Measurements from ENCODE around the gene BZW2.
"Not testable (repeated sequence)": the region's sequence is repeated elsewhere in the genome, so short reads cannot be mapped to it uniquely, and the experiment has no call there.

BZW2 gene

DNA sequence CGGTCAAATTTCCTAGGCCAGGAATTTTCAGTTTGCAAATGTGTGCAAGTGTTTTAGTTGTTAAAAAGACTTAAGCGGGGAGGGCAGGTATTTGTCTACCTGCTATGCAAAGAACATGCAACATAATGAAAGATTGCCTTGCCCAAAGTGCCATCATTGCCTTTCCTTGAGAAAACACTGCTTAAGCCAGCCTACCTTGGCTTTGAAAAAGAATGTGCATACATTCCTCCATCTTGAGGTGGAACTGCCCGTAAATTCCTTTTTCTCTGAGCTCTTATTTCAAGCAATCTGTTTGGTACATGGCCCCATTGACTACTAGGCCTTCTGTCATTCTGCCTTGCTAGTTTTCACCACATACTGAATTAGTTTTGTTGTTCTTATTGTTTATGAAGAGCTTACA is 29.3 kb downstream of the BZW2 start:
- DNase-seq = no peak

GRCh38 chr7:16677978-16678494 is 32.1 kb downstream of the BZW2 start:
- DNase-seq = no peak

DNA sequence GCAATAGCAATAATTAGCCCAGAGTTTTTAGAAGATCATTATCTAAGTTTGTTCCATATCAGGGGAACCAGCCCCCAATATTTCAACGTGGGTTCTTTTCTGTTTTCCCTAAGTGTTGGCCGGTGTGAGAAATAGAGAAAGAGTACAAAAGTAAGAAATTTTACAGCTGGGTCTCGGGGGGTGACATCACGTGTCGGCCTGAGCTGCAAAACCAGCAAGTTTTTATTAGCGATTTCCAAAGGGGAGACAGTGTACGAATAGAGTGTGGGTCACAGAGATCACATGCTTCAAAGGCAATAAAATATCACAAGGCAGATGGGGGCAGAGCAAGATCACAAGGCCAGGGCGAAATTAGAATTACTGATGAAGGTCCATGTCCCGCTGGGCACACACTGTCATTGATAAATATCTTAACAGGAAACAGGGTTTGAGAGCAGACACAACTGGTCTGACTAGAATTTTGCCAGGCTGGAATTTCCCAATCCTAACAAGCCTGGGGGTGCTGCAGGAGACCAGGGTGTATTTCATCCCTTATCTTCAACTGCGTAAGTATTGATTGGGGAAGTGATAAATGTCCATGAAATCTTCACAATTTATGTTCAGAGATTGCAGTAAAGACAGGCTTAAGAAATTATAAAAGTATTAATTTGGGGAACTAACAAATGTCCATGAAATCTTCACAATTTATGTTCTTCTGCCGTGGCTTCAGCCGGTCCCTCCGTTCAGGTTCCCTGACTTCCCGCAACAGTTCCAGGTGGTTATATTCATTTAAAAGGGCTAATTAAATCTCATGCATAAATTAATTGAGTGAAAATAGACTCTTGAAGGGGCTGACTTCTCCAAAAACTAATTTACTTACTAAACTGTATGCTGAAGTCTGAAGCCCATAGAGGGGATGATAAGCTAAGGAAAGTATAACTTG is 32.9 kb downstream of the BZW2 start:
- DNase-seq = not testable (repeated sequence)

DNA sequence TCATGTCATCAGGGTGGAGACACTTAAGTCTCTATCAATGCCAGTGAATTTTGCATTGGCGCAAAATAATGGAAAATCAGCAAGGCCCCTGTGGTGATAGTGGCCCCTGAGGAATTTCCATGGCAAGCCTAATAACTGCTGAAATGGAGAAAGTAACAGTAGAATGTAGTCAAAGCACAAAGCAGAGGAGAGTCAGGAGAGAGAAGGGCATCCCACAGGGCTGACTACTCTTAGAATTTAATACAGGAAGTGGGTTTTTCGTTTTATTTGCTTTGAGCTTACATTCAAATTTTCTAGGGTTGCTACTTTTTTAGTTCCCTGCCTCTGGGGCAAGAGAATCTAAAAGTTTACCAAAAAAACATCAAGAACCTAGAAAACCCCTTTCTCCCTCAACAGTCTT is 39.0 kb downstream of the BZW2 start:
- no peak for DNase-seq

DNA sequence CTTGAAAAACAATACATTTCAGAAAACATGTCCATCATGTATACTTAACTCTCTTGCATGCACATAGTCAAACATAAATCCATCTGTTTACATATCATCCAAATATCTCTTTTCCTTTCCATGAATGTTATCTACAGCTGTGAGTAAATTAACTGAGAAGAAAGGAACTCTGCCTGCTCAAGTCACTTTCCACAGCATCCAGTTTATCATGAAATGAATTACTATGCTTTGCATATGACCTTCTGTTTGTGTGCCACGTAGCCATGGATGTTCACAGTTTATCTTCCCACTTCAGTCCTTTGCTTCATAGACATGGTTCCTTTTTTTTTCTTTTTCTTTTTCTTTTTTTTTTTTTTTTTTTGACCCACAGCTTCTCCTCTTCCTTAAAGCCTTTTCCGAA is 39.6 kb downstream of the BZW2 start:
- no peak for DNase-seq

DNA sequence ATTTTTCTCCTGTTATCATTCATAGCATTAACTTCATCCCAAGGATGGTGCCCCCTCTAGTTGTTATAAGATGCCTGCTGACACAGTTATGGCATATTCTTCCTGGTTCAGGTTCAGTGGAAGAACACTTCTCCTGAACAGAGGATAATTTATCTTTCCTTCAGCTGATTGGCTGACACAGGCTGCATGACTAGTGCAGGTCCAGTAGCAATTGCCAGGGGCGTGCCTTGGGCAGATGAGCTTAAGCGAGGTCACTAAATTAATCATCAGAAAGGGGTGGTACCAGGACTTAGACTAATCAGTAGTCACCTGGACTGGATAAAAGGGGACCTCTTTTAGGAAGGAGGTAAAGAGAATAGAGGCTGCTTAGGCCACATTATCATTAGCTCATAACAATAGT is 42.3 kb downstream of the BZW2 start:
- peak in 1 of 3 donors; percentile 29 for DNase-seq

- DNase-seq = no peak
These were observed 45.3 kb downstream of the BZW2 start for GRCh38 chr7:16691241-16691640.

DNA sequence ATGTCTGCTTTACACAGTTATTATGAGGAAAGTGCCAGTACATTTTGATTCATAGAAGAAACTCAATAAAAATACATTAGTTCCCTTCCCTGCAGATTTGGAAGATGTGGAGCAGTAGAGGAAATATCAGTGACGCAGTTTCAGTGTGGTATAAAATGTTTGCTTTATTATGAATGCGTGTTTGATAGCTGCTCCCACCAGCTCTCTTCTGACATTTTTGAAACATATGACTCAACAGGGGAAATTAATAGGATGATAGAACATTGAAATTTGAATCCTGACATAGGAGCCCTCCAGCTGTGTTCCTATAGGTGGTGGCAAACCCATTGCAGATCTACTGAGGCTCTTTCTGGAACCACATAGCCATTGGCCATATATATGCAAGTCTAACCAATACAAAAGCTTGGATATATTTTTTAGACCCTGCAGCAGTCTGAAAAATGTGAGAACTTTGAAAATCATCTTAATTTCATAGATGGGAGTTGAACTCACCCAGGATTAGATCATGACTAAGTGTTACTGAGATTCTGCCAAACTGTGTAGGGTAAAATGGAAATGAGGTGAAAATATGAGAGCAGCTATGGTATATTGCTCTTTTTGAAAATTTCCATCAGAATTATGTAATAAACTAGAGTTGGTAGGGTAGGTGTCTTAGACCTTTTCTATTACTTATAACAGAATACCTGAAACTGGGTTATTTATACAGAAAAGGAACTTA is 47.8 kb downstream of the BZW2 start:
- no peak for DNase-seq

DNA sequence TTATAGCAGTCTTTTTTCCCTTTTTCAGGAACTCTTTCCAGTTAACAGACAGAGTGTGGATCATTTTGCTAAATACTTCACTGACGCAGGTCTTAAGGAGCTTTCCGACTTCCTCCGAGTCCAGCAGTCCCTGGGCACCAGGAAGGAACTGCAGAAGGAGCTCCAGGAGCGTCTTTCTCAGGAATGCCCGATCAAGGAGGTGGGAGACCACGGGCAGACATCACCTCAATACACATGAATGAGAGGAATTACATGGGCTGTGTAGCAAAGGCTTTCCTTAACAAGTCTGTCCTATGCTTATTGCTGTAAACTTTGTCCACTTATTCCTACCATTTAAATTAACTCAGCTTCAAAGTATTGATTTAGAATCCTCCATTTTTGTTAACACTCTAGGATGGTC is 48.8 kb downstream of the BZW2 start:
- DNase-seq = no peak

DNA sequence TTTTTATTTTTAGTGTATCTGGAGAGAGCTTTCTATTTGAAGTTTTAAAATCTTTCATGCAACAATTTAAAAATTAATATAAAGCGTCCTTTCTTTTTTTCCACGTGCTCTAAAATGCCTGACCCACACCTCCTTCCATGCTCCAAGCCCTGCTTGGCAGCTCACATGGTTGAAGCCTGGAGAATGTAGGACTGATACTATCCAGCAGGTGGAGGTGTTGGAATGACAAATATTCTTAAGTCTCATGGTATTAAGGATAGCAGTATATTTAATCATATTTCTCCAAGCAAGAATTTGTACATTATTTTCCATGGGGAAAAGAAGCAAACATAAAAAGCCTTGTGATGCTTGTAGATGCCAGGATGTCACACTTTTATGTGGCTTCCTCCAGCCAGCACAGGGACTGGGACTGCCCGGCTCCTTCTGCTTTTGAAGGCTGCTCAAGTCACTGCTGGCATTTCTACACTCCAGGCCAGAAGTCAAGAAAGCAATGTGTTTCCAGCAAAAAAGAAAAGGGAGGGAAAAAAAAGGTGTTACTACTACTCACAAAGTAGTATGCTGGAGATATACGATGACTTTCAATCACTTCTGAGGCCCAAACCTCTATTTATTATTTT is 49.7 kb downstream of the BZW2 start:
- peak; percentile 29 to 53 (median 43) for DNase-seq

DNA sequence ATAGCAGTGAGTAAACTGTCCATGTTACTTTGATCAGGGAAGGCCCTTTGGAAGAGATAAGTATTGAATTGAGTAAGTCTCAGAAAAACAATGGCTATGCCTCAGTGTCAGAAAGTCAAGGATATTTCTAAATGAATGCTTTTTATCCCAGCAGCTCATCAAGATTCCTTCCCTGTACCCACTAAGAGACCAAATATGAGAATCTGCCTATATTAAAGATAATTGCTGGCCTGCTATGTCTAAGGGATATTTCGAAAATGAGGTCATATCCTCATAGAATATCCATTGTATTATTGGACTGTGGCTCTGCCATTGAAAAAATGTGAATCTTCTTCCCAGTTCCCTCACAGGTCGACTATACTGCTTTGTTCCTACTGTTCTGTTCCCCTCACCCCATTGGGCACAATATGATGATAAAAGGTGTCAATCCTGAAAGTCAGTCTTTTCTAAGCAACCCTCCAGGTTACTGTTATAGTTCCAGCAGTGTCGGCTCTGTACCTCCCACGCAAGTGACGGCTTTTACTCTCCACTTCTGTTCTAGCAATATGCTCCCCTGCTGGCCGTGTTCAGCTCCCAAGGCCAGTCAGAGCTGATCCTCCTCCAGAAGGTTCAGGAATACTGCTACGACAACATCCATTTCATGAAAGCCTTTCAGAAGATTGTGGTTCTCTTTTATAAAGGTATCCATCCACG is 51.7 kb downstream of the BZW2 start:
- no peak for DNase-seq

- DNase-seq = no peak
These were observed 52.4 kb downstream of the BZW2 start for GRCh38 chr7:16698200-16698905.

- no peak for DNase-seq
These were observed 56.5 kb downstream of the BZW2 start for GRCh38 chr7:16702441-16702840.

- DNase-seq = no peak
These were observed 62.5 kb downstream of the BZW2 start for GRCh38 chr7:16708511-16708910.

GRCh38 chr7:16708980-16709379 is 63.0 kb downstream of the BZW2 start:
- peak; percentile 47 to 74 (median 54) for DNase-seq

- no peak for DNase-seq
These were observed 64.7 kb downstream of the BZW2 start for GRCh38 chr7:16710651-16711050.

GRCh38 chr7:16711730-16712129 is 65.7 kb downstream of the BZW2 start:
- DNase-seq = no peak

- DNase-seq = no peak
These were observed 66.9 kb downstream of the BZW2 start for GRCh38 chr7:16712916-16713315.

DNA sequence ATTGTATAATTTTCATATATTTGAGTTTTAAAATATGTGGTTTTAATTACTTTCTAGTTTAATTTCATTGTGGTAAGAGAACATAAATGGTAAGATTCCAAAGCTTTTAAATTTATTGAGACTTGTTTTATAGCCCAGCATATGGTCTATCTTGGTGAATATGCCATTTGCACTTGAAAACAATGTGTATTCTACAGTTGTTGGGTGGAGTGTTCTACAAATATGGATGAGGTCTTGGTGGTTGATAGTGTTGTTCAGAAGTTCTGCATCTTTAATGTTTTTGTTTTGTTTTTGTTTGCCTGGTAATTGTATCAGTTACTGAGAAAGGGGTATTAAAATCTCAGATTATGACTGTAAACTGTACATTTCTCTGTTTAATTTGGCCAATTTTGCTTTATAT is 69.9 kb downstream of the BZW2 start:
- no peak for DNase-seq

DNA sequence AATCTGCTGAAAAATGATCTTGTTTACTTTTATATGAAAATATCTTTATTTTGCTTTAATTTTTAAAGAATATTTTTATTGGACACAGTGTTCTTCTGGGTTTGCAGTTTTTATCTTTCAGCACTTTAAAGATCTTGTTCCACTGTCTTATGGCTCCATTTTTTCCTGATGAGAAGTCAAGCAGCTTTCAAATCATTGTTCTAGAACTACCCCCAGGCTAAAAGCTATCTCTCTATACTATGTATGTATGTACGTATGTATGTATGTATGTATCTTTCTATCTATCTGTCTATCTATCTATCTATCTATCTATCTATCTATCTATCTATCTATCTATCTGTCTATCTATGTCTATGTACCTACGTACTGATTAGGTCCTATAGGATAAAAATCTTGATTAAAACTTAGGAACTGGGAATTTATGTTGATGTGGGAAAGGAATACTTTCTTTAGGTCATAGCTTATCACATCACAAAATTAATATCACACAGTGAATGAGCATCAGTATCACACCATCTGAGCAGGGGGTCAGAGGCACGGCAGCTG is 72.2 kb downstream of the BZW2 start:
- no peak for DNase-seq

GRCh38 chr7:16719699-16720098 is 73.7 kb downstream of the BZW2 start:
- DNase-seq = peak in 2 of 3 donors; percentile 9 to 20

GRCh38 chr7:16721541-16721940 is 75.6 kb downstream of the BZW2 start:
- peak in 1 of 3 donors; percentile 5 for DNase-seq
